HG03565 (cell line): ENCODE results near the gene SRRM3.
"Not testable (repeated sequence)": the region's sequence is repeated elsewhere in the genome, so short reads cannot be mapped to it uniquely, and the experiment has no call there.

ENCODE experiments used
- ATAC-seq: cut with Tn5 transposase; IDR thresholded peaks from one replicate; pipeline ENCODE4 v1.9.1; 2021; ENCODE audit warnings: mild to moderate bottlenecking, moderate library complexity; ENCODE audit not compliant: unreplicated experiment

The SRRM3 gene

GRCh38 chr7:76334320-76334967, 132.7 kb downstream of the SRRM3 start:
- no peak for ATAC-seq

- not testable (repeated sequence) for ATAC-seq
Observed at GRCh38 chr7:76335417-76335816, 133.7 kb downstream of the SRRM3 start.

- ATAC-seq = no peak
Observed at GRCh38 chr7:76336094-76336493, 134.4 kb downstream of the SRRM3 start.
